GM08714 (cell line): Measurements from ENCODE around the gene PPFIA1.
"Not testable (repeated sequence)": the region's sequence is repeated elsewhere in the genome, so short reads cannot be mapped to it uniquely, and the experiment has no call there.

Source experiments
- H3K4me3 ChIP-seq: fragments of 200-500 bp; sonication (Bioruptor generic); 2 replicates; pipeline ENCODE4 v1.5.1; 2014; ENCODE audit warnings: mild to moderate bottlenecking, low read length, inconsistent platforms
- ZNF274 ChIP-seq: IDR thresholded peaks from 2 replicates; pipeline ENCODE4 v1.6.1; 2012; ENCODE audit warnings: mild to moderate bottlenecking, low read depth, low read length

PPFIA1 gene

GRCh38 chr11:70402685-70403084 is 132.2 kb downstream of the PPFIA1 start:
- TF ChIP-seq ZNF274: no peak
- H3K4me3 ChIP-seq: no peak overlapping the region

GRCh38 chr11:70404244-70404643 is 133.8 kb downstream of the PPFIA1 start:
- no peak overlapping the region for H3K4me3 ChIP-seq
- no peak for TF ChIP-seq ZNF274

- TF ChIP-seq ZNF274: no peak
- H3K4me3 ChIP-seq: no peak overlapping the region
Observed at GRCh38 chr11:70405679-70406395, 135.3 kb downstream of the PPFIA1 start.

GRCh38 chr11:70407121-70407520 is 136.6 kb downstream of the PPFIA1 start:
- no peak overlapping the region for H3K4me3 ChIP-seq
- no peak for TF ChIP-seq ZNF274

GRCh38 chr11:70407814-70408213 is 137.3 kb downstream of the PPFIA1 start:
- no peak overlapping the region for H3K4me3 ChIP-seq
- no peak for TF ChIP-seq ZNF274

- H3K4me3 ChIP-seq: not testable (repeated sequence)
Observed at GRCh38 chr11:70408326-70408725, 137.8 kb downstream of the PPFIA1 start.

- no peak overlapping the region for H3K4me3 ChIP-seq
- no peak for TF ChIP-seq ZNF274
Observed at GRCh38 chr11:70409437-70409836, 138.9 kb downstream of the PPFIA1 start.

GRCh38 chr11:70409871-70410270 is 139.4 kb downstream of the PPFIA1 start:
- H3K4me3 ChIP-seq: no peak overlapping the region
- no peak for TF ChIP-seq ZNF274

GRCh38 chr11:70410276-70411205 is 140.1 kb downstream of the PPFIA1 start:
- no peak overlapping the region for H3K4me3 ChIP-seq
- no peak for TF ChIP-seq ZNF274

GRCh38 chr11:70411713-70412452 is 141.4 kb downstream of the PPFIA1 start:
- H3K4me3 ChIP-seq: no peak overlapping the region
- no peak for TF ChIP-seq ZNF274

GRCh38 chr11:70413151-70413550 is 142.7 kb downstream of the PPFIA1 start:
- H3K4me3 ChIP-seq: no peak overlapping the region
- TF ChIP-seq ZNF274: no peak

GRCh38 chr11:70414341-70415100 is 144.0 kb downstream of the PPFIA1 start:
- H3K4me3 ChIP-seq: no peak overlapping the region
- no peak for TF ChIP-seq ZNF274

GRCh38 chr11:70415191-70415590 is 144.7 kb downstream of the PPFIA1 start:
- H3K4me3 ChIP-seq: no peak overlapping the region
- no peak for TF ChIP-seq ZNF274
